Type B pancreatic cell (in vitro differentiated cells): Measurements from ENCODE around the gene KNDC1. TPM values are rescaled to one million over a fixed set of nuclear protein-coding genes. Genes with fewer than 3 reads are reported as not detected.

Experiments used
- DNase-seq: peaks from one replicate; pipeline ENCODE4 v3.0.0; 2021; ENCODE audit warnings: mixed read lengths; ENCODE audit not compliant: unreplicated experiment; ENCODE audit errors: extremely low spot score
- H3K27ac Mint-ChIP-seq: 2 replicates; pipeline ENCODE4 v1.8.0; 2021; ENCODE audit warnings: mild to moderate bottlenecking, mixed read lengths
- H3K27me3 Mint-ChIP-seq: 2 replicates; pipeline ENCODE4 v1.8.0; 2021; ENCODE audit warnings: mixed read lengths
- H3K36me3 Mint-ChIP-seq: 2 replicates; pipeline ENCODE4 v1.8.0; 2021; ENCODE audit warnings: mixed read lengths
- H3K4me1 Mint-ChIP-seq: one replicate; pipeline ENCODE4 v1.8.0; 2021; ENCODE audit warnings: mixed read lengths; ENCODE audit not compliant: unreplicated experiment
- H3K4me3 Mint-ChIP-seq: 2 replicates; pipeline ENCODE4 v1.8.0; 2021; ENCODE audit warnings: mild to moderate bottlenecking, mixed read lengths
- H3K9me3 Mint-ChIP-seq: 2 replicates; pipeline ENCODE4 v1.8.0; 2021; ENCODE audit warnings: mixed read lengths
- CTCF ChIP-seq: fragments of 200-600 bp; sonication (generic); conservative IDR thresholded peaks from 2 replicates; pipeline ENCODE4 v1.5.0; 2021; ENCODE audit warnings: antibody characterized with exemption, mild to moderate bottlenecking
- total RNA-seq: library from RNA; stranded (reverse); gene quantifications from 2 replicates; pipeline ENCODE4 v1.2.1, GENCODE V29; 2021; ENCODE audit warnings: low replicate concordance

Gene KNDC1
- total RNA-seq, 1 donor from 2014 or later: 6.4 TPM

- Mint-ChIP-seq H3K36me3 (no peaks in the 10 kb centered on the region), H3K9me3 (no peaks in the 10 kb centered on the region), H3K4me3 (peak overlapping the region; percentile 45), H3K27ac (no peak overlapping the region), H3K4me1 (no peaks in the 10 kb centered on the region), H3K27me3 (peaks cover 71% of the 10 kb centered on the region)
- DNase-seq: no peak
- no peak for TF ChIP-seq CTCF
These were observed 75.9 kb downstream of the KNDC1 start for GRCh38 chr10:133235932-133236331.

DNA sequence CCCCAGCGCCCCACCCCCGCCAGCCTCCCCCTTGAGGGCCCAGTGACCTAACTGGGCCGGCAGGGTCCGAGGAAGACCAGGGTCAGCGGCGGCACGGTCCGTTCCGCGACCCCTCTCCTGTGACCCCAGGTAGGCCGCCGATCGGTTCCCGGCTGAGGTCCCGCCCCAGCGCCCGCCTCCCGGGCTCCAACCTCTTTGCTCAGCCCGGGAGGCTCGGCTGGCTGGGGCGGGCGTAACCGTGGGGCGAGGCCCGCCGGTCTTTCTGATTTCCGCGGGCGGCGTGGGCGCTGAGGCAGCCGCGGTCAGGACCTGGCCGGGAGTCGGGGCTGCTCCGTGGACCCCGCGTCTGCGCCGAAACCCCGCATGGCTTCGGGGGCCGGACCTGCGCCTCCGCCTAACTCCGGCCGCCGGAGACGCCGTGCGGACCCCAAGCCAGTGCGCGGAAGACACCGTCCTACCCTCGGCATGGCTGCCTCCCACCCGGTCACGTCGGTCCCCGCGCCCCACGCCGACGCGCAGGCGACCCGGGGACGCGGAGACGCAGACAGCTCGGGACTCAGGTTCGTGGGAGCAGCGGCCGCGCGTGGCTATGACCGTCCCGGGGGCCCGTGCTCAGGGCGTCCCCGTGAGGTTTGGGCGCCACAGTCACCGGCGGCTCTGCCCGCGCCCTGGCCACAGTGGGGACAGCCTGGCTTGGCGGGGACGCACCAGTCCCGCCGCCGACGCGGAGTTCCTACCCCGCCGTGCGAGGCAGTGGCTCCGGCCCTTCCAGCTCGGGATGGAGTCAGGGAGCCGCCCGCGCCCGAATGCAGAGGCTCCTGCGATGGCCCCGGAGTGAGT is 76.6 kb downstream of the KNDC1 start:
- no peaks in the 10 kb centered on the region for H3K4me1 Mint-ChIP-seq
- H3K27me3 Mint-ChIP-seq: peaks cover 71% of the 10 kb centered on the region
- H3K9me3 Mint-ChIP-seq: no peaks in the 10 kb centered on the region
- H3K36me3 Mint-ChIP-seq: no peaks in the 10 kb centered on the region
- no peak for DNase-seq
- H3K27ac Mint-ChIP-seq: no peak overlapping the region
- H3K4me3 Mint-ChIP-seq: no peak overlapping the region
- no peak for TF ChIP-seq CTCF

DNA sequence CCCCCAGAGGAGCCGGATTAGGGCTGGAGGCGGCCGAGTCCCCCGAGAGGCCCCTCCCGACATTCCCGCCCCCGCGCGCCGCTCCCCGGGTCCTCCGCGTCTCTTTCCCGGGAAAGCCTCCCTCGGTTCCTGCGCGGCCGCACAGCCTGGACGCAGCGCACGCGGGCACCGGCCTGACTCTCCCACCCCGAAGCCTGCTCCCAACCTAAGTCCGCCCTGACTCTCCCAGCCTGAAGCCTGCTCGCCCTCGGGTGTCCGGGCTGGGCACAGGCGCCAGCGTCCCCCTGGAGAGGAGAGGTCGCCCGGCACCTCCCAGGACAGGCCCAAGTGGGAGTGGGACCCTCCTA is 77.2 kb downstream of the KNDC1 start:
- peaks cover 65% of the 10 kb centered on the region for H3K27me3 Mint-ChIP-seq
- H3K36me3 Mint-ChIP-seq: no peaks in the 10 kb centered on the region
- no peak for DNase-seq
- H3K9me3 Mint-ChIP-seq: no peaks in the 10 kb centered on the region
- H3K4me3 Mint-ChIP-seq: no peak overlapping the region
- no peaks in the 10 kb centered on the region for H3K4me1 Mint-ChIP-seq
- no peak overlapping the region for H3K27ac Mint-ChIP-seq
- TF ChIP-seq CTCF: no peak

DNA sequence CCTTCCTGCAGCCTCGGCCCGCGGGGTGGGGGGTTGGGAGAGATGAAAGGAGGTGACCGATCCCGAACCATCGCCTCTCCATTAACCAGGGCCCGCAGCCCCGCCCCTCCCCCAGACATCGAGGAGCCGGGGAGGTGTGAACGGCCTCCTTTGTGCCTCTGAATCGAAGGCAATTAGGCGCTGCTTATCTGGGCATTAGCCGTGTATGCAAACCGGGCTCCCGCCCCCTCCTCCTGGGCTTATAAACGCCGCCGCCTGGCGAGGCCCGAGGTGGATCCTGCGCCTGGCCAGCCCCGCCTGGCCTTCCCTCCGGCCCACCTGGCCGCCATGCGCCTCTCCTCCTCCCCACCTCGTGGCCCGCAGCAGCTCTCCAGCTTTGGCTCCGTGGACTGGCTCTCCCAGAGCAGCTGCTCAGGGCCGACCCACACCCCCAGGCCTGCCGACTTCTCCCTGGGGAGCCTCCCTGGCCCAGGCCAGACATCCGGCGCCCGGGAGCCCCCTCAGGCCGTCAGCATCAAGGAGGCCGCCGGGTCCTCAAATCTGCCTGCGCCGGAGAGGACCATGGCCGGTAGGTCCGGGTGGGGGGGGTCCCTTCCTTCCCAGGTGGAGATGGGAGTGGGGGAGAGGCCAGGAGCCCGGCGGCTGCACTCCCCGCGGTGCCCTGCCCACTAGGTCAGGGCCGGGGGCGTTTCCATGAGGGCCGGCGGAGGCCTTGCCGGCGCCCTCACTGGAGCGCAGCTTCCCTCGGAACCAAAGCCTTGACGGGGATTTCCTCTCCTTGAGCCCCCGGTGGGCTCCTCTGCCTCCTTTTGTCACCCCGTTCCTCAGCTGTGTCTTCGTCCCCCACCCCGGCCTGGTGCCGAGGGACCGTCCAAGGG is 77.8 kb downstream of the KNDC1 start, which contains the start of gene VENTX:
Gene VENTX (plus strand): TSS at position 268 of the 878 bp plus-strand sequence. CDS start 60 bp downstream, at position 328.
- no peaks in the 10 kb centered on the region for H3K4me1 Mint-ChIP-seq
- no peak for DNase-seq

DNA sequence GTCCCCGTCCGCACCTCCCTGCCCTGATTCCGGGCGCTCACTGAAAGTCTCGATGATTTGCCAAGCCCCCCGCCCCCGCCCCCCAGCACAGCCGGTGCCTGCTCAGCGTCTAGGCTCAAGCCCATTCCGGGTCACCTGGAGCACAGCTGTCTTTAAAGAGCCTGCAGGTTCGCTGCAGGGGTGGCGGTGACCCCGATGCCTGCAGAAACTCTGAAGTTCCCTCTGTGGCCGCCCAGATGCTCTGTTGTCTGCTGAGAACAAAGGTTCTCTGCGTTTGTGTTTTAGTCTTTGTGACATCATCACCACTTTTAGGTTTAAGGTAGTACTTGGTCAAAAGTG is 78.4 kb downstream of the KNDC1 start:
- H3K4me3 Mint-ChIP-seq: no peak overlapping the region
- no peak for TF ChIP-seq CTCF
- DNase-seq: no peak
- H3K27me3 Mint-ChIP-seq: peaks cover 61% of the 10 kb centered on the region
- no peaks in the 10 kb centered on the region for H3K4me1 Mint-ChIP-seq
- H3K36me3 Mint-ChIP-seq: no peaks in the 10 kb centered on the region
- H3K27ac Mint-ChIP-seq: no peak overlapping the region
- no peaks in the 10 kb centered on the region for H3K9me3 Mint-ChIP-seq

More for the DNA sequence above, 77.8 kb downstream of the KNDC1 start, which contains the start of gene VENTX:
- Mint-ChIP-seq H3K36me3 (no peaks in the 10 kb centered on the region), H3K27ac (no peak within 1 kb of the TSS), H3K9me3 (no peaks in the 10 kb centered on the region), H3K27me3 (peaks cover 63% of the 10 kb centered on the region), H3K4me3 (no peak within 1 kb of the TSS)
- TF ChIP-seq CTCF: no peak
